ENCODE measurements around the gene AARS2. TPM values are rescaled to one million over a fixed set of nuclear protein-coding genes. Genes with fewer than 3 reads are reported as not detected.

Gene AARS2
- total and polyA plus RNA-seq, 12 donors, result 4.7 to 10.9 (median 8.3) TPM

- TF ChIP-seq CTCF (IDR thresholded peaks at IDR 0.05), result no peak
- Histone ChIP-seq H3K36me3 (peaks cover 0 to 74% (median 52%) of the 10 kb centered on the region in 9 donors), H3K4me3 (no peak overlapping the region), H3K27ac (peak overlapping the region in 2 of 10 donors; percentile 51 to 63), H3K9me3 (no peaks in the 10 kb centered on the region), H3K4me1 (peaks cover 0 to 30% (median 13%) of the 10 kb centered on the region in 9 donors), H3K27me3 (no peaks in the 10 kb centered on the region)
- DNase-seq, result no peak
- intact Hi-C loops (cut with DNase I), result loop anchor here in 2 of 10 donors (5.0 kb wide), 1 partner anchor 42 kb away; the partner anchor contains the start of gene NFKBIE (in 2 of the 2)
- no peak for ATAC-seq
These were observed 3.5 kb downstream of the AARS2 start for GRCh38 chr6:44309631-44310030.

- peak; percentile 43 to 65 for DNase-seq
- Histone ChIP-seq H3K27me3 (no peaks in the 10 kb centered on the region), H3K36me3 (peaks cover 0 to 79% (median 57%) of the 10 kb centered on the region in 9 donors), H3K27ac (peak overlapping the region in 3 of 10 donors; percentile 51 to 63 (median 53)), H3K4me3 (no peak overlapping the region), H3K9me3 (no peaks in the 10 kb centered on the region), H3K4me1 (peaks cover 0 to 30% (median 13%) of the 10 kb centered on the region in 9 donors)
- TF ChIP-seq CTCF (IDR thresholded peaks at IDR 0.05), result no peak
- intact Hi-C loops (cut with DNase I), result loop anchor here in 1 of 10 donors (5.0 kb wide), 1 partner anchor 42 kb away; the partner anchor contains the start of gene NFKBIE
- WGBS, 2 donors, result 41 to 52% methylated on average over 2 of the region's 2 CpGs
- ATAC-seq, result peak; percentile 28 to 87 (median 71)
These were observed 4.1 kb downstream of the AARS2 start for GRCh38 chr6:44309092-44309491.

GRCh38 chr6:44307217-44307616, 5.9 kb downstream of the AARS2 start:
- peaks cover 0 to 98% (median 74%) of the 10 kb centered on the region in 9 donors for H3K36me3 ChIP-seq
- TF ChIP-seq CTCF (IDR thresholded peaks at IDR 0.05), result no peak
- H3K27me3 ChIP-seq, result no peaks in the 10 kb centered on the region
- H3K9me3 ChIP-seq, result no peaks in the 10 kb centered on the region
- DNase-seq (no peak), ATAC-seq (no peak)
- intact Hi-C loops (cut with DNase I), result loop anchor here in 1 of 10 donors (5.0 kb wide), 1 partner anchor 40 kb away; the partner anchor contains the start of gene NFKBIE
- H3K4me3 ChIP-seq, result no peak overlapping the region
- H3K27ac ChIP-seq, result no peak overlapping the region
- peaks cover 0 to 25% (median 9%) of the 10 kb centered on the region in 9 donors for H3K4me1 ChIP-seq
- WGBS, 2 donors, result 95 to 97% methylated on average over 10 of the region's 10 CpGs

- Histone ChIP-seq H3K9me3 (no peaks in the 10 kb centered on the region), H3K27me3 (no peaks in the 10 kb centered on the region), H3K4me1 (peaks cover 0 to 20% (median 4%) of the 10 kb centered on the region in 9 donors), H3K36me3 (peaks cover 0 to 100% (median 78%) of the 10 kb centered on the region in 9 donors), H3K27ac (no peak overlapping the region), H3K4me3 (no peak overlapping the region)
- ATAC-seq, result no peak
- intact Hi-C loops (cut with DNase I), result loop anchor here in 1 of 10 donors (5.0 kb wide), 1 partner anchor 39 kb away; the partner anchor contains the start of gene NFKBIE
- TF ChIP-seq CTCF (IDR thresholded peaks at IDR 0.05), result no peak
- 93 to 95% methylated on average over 8 of the region's 8 CpGs for WGBS, 2 donors
- no peak for DNase-seq
These were observed 6.4 kb downstream of the AARS2 start for GRCh38 chr6:44306710-44307109.

Measured in heart right ventricle (tissue), 16 donors.